H9 (cell line): ENCODE results near the gene ARL11. TPM values are rescaled to one million over a fixed set of nuclear protein-coding genes. Genes with fewer than 3 reads are reported as not detected.

ENCODE experiments used
- DNase-seq: peaks from one replicate; pipeline ENCODE4 v3.0.0-alpha.2; 2017
- H2AFZ ChIP-seq: one replicate; pipeline ENCODE4 v1.6.1; 2013; ENCODE audit warnings: mild to moderate bottlenecking, low read length, control low read depth, moderate library complexity
- H2AK5ac ChIP-seq: 2 replicates; pipeline ENCODE4 v1.6.1; 2013; ENCODE audit warnings: low read length, control low read depth, mixed read lengths; ENCODE audit not compliant: insufficient read length
- H2BK120ac ChIP-seq: one replicate; pipeline ENCODE4 v1.6.1; 2013; ENCODE audit warnings: low read depth, mild to moderate bottlenecking, low read length, control low read depth, inconsistent platforms; ENCODE audit not compliant: poor library complexity, severe bottlenecking
- H2BK12ac ChIP-seq: 2 replicates; pipeline ENCODE4 v1.6.1; 2013; ENCODE audit warnings: low read length, control low read depth, mixed read lengths, low read depth; ENCODE audit not compliant: insufficient read length
- H2BK15ac ChIP-seq: 2 replicates; pipeline ENCODE4 v1.6.1; 2013; ENCODE audit warnings: low read depth, low read length, control low read depth
- H2BK20ac ChIP-seq: one replicate; pipeline ENCODE4 v1.6.1; 2013; ENCODE audit warnings: low read depth, mild to moderate bottlenecking, low read length, control low read depth, inconsistent platforms; ENCODE audit not compliant: poor library complexity, severe bottlenecking
- H2BK5ac ChIP-seq: 2 replicates; pipeline ENCODE4 v1.6.1; 2013; ENCODE audit warnings: low read length, control low read depth, mixed read lengths; ENCODE audit not compliant: insufficient read length
- H3K14ac ChIP-seq: 2 replicates; pipeline ENCODE4 v1.6.1; 2013; ENCODE audit warnings: low read length, control low read depth; ENCODE audit not compliant: insufficient read depth
- H3K18ac ChIP-seq: 2 replicates; pipeline ENCODE4 v1.6.1; 2013; ENCODE audit warnings: low read depth, mild to moderate bottlenecking, mixed read lengths, low read length, control low read depth; ENCODE audit not compliant: insufficient read length
- H3K23ac ChIP-seq: 2 replicates; pipeline ENCODE4 v1.6.1; 2013; ENCODE audit warnings: low read length, control low read depth, mixed read lengths, low read depth; ENCODE audit not compliant: insufficient read length
- H3K23me2 ChIP-seq: 2 replicates; pipeline ENCODE4 v1.6.1; 2013; ENCODE audit warnings: low read depth, mild to moderate bottlenecking, mixed read lengths, low read length, control low read depth; ENCODE audit not compliant: insufficient read length, poor library complexity, severe bottlenecking
- H3K27ac ChIP-seq: 2 replicates; pipeline ENCODE4 v1.5.1; 2013; ENCODE audit warnings: low read length, control low read depth, mixed read lengths, low read depth; ENCODE audit not compliant: insufficient read length
- H3K27me3 ChIP-seq: 2 replicates; pipeline ENCODE4 v1.6.1; 2013; ENCODE audit warnings: low read length, control low read depth, inconsistent platforms; ENCODE audit not compliant: insufficient read depth
- H3K4ac ChIP-seq: 2 replicates; pipeline ENCODE4 v1.6.1; 2013; ENCODE audit warnings: low read depth, mild to moderate bottlenecking, control low read depth, inconsistent platforms, low read length, moderate library complexity
- H3K4me1 ChIP-seq: 2 replicates; pipeline ENCODE4 v1.6.1; 2013; ENCODE audit warnings: low read length, control low read depth, inconsistent platforms; ENCODE audit not compliant: insufficient read depth
- H3K4me2 ChIP-seq: 2 replicates; pipeline ENCODE4 v1.6.1; 2013; ENCODE audit warnings: low read length, control low read depth, mixed read lengths; ENCODE audit not compliant: insufficient read length, insufficient read depth
- H3K56ac ChIP-seq: 2 replicates; pipeline ENCODE4 v1.6.1; 2013; ENCODE audit warnings: low read depth, mild to moderate bottlenecking, mixed read lengths, low read length, control low read depth; ENCODE audit not compliant: insufficient read length
- H3K79me1 ChIP-seq: 2 replicates; pipeline ENCODE4 v1.6.1; 2013; ENCODE audit warnings: low read depth, mild to moderate bottlenecking, moderate library complexity, low read length, control low read depth, inconsistent platforms; ENCODE audit not compliant: insufficient read depth, poor library complexity, severe bottlenecking
- H3K79me2 ChIP-seq: 2 replicates; pipeline ENCODE4 v1.6.1; 2013; ENCODE audit warnings: low read length, control low read depth, inconsistent platforms; ENCODE audit not compliant: insufficient read depth
- H3K9ac ChIP-seq: 2 replicates; pipeline ENCODE4 v1.6.1; 2013; ENCODE audit warnings: low read length, control low read depth, mixed read lengths; ENCODE audit not compliant: insufficient read length; ENCODE audit errors: extremely low read depth
- H3K9me3 ChIP-seq: one replicate; pipeline ENCODE4 v1.6.1; 2013; ENCODE audit warnings: low read depth, low read length, inconsistent platforms; ENCODE audit not compliant: control insufficient read depth
- H3T11ph ChIP-seq: one replicate; pipeline ENCODE4 v1.6.1; 2013; ENCODE audit warnings: mild to moderate bottlenecking, low read length, control low read depth, inconsistent platforms
- H4K20me1 ChIP-seq: one replicate; pipeline ENCODE4 v1.6.1; 2013; ENCODE audit not compliant: control insufficient read depth, insufficient read length, insufficient read depth
- H4K5ac ChIP-seq: 2 replicates; pipeline ENCODE4 v1.6.1; 2013; ENCODE audit warnings: low read depth, mild to moderate bottlenecking, mixed read lengths, low read length, control low read depth; ENCODE audit not compliant: insufficient read length
- H4K8ac ChIP-seq: replicated peaks from 2 replicates; pipeline ENCODE4 v1.6.1; 2013; ENCODE audit warnings: low read length, control low read depth, mixed read lengths, low read depth; ENCODE audit not compliant: insufficient read length
- H4K91ac ChIP-seq: 2 replicates; pipeline ENCODE4 v1.6.1; 2013; ENCODE audit warnings: low read depth, mild to moderate bottlenecking, moderate library complexity, mixed read lengths, low read length, control low read depth; ENCODE audit not compliant: insufficient read length
- H3K27ac Mint-ChIP-seq, 3 experiments: 2 replicates in 2 of 3; 3 replicates in 1 of 3; pipeline ENCODE4 v1.8.0; 2020 to 2021; ENCODE audit warnings: mixed read lengths in 3 of 3, mild to moderate bottlenecking in 1 of 3, moderate library complexity in 1 of 3
- H3K27me3 Mint-ChIP-seq: 2 replicates; pipeline ENCODE4 v1.8.0; 2021; ENCODE audit warnings: low read depth, mild to moderate bottlenecking, moderate library complexity, mixed read lengths
- H3K36me3 Mint-ChIP-seq, 3 experiments: 2 replicates in 2 of 3; 3 replicates in 1 of 3; pipeline ENCODE4 v1.8.0; 2020 to 2021; ENCODE audit warnings: low read depth in 3 of 3, mixed read lengths in 3 of 3; ENCODE audit not compliant: insufficient read depth in 1 of 3
- H3K4me1 Mint-ChIP-seq, 2 experiments: 2 replicates each; pipeline ENCODE4 v1.8.0; 2020; ENCODE audit warnings: mixed read lengths in 2 of 2
- H3K4me3 Mint-ChIP-seq, 2 experiments: 2 replicates in 1 of 2; 3 replicates in 1 of 2; pipeline ENCODE4 v1.8.0; 2020 to 2021; ENCODE audit warnings: mild to moderate bottlenecking in 2 of 2, mixed read lengths in 2 of 2, moderate library complexity in 1 of 2
- H3K9me3 Mint-ChIP-seq, 2 experiments: 2 replicates in 1 of 2; 3 replicates in 1 of 2; pipeline ENCODE4 v1.8.0; 2020; ENCODE audit warnings: mild to moderate bottlenecking in 2 of 2, mixed read lengths in 2 of 2, moderate library complexity in 1 of 2
- WGBS: extraction: QIAGEN DNeasy Blood & Tissue Kit; methylation state at CpG from one replicate; pipeline ENCODE4 v1.1.7; 2013; ENCODE audit warnings: missing lambda C conversion rate, low lambda C conversion rate, mixed read lengths; ENCODE audit not compliant: insufficient read length; ENCODE audit errors: extremely low coverage; 5-methylcytosine and 5-hydroxymethylcytosine counted together
- total RNA-seq: library from RNA; stranded (reverse); gene quantifications from 2 replicates; pipeline ENCODE4 v1.2.1, GENCODE V29; 2021
- TF ChIP-seq, protein P1 (sequence below): fragments of 200-600 bp; sonication (generic); conservative IDR thresholded peaks from 3 replicates; pipeline ENCODE4 v1.8.0; 2021; ENCODE audit warnings: antibody characterized with exemption, mild to moderate bottlenecking

ARL11 gene
- total RNA-seq, 1 experiment from 2014 or later = 0.42 TPM

DNA sequence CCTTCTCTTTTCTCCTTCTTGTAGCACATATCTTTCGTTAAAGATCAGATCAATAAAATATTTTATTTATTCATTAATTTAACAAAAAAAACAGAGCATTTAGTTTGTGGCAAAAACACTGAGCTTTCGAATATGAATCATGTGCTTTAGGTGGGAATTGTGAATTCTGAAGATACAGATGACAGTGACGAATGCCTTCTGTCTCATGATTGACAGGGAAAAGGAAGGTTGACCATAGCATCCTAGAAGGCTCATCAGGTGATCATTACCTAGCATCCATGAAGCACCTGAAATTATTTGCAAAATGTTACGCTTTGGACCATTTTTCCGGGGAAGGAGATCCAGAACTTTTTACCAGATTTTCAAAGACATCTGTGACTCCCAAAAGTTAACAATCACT lies 3.8 kb downstream of the ARL11 start:
- H4K20me1 ChIP-seq = no peaks in the 10 kb centered on the region
- H2BK20ac ChIP-seq = no peak overlapping the region
- H3K56ac ChIP-seq = no peak overlapping the region
- no peak overlapping the region for H3K4ac ChIP-seq
- H2BK12ac ChIP-seq = no peak overlapping the region
- no peak overlapping the region for H4K91ac ChIP-seq
- no peak overlapping the region for H2BK15ac ChIP-seq
- Mint-ChIP-seq H3K4me1 (peaks cover 28 to 40% of the 10 kb centered on the region in 2 experiments), H3K27ac (no peak overlapping the region), H3K27me3 (peaks cover 2% of the 10 kb centered on the region), H3K36me3 (peaks cover 0 to 5% (median 0%) of the 10 kb centered on the region in 3 experiments; a peak in 2 of 7 replicates), H3K4me3 (no peak overlapping the region), H3K9me3 (no peaks in the 10 kb centered on the region)
- no peaks in the 10 kb centered on the region for H3K27me3 ChIP-seq
- H3K4me2 ChIP-seq = no peak overlapping the region
- no peaks in the 10 kb centered on the region for H3K23me2 ChIP-seq
- H3K18ac ChIP-seq = no peak overlapping the region
- no peak for DNase-seq
- TF ChIP-seq, protein P1, sequence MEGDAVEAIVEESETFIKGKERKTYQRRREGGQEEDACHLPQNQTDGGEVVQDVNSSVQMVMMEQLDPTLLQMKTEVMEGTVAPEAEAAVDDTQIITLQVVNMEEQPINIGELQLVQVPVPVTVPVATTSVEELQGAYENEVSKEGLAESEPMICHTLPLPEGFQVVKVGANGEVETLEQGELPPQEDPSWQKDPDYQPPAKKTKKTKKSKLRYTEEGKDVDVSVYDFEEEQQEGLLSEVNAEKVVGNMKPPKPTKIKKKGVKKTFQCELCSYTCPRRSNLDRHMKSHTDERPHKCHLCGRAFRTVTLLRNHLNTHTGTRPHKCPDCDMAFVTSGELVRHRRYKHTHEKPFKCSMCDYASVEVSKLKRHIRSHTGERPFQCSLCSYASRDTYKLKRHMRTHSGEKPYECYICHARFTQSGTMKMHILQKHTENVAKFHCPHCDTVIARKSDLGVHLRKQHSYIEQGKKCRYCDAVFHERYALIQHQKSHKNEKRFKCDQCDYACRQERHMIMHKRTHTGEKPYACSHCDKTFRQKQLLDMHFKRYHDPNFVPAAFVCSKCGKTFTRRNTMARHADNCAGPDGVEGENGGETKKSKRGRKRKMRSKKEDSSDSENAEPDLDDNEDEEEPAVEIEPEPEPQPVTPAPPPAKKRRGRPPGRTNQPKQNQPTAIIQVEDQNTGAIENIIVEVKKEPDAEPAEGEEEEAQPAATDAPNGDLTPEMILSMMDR = no peak
- no peaks in the 10 kb centered on the region for H3K79me1 ChIP-seq
- H3K79me2 ChIP-seq = no peaks in the 10 kb centered on the region
- no peak overlapping the region for H3K27ac ChIP-seq
- H3K4me1 ChIP-seq = peaks cover 5% of the 10 kb centered on the region
- no peak overlapping the region for H3K14ac ChIP-seq
- no peaks in the 10 kb centered on the region for H3K9me3 ChIP-seq
- no peak overlapping the region for H3K23ac ChIP-seq
- no peak overlapping the region for H2BK5ac ChIP-seq
- no peak overlapping the region for H2AK5ac ChIP-seq
- WGBS = no CpG with 5 or more reads among the region's 5 CpGs
- H2BK120ac ChIP-seq = no peak overlapping the region
- no peak overlapping the region for H3T11ph ChIP-seq
- no peak overlapping the region for H4K8ac ChIP-seq
- H4K5ac ChIP-seq = no peak overlapping the region
- H3K9ac ChIP-seq = no peak overlapping the region
- H2AFZ ChIP-seq = no peak overlapping the region
